Mucosa of rectum (tissue), 2 donors: Measurements from ENCODE around the gene CYTH4.
A peak's percentile ranks its signal among the peaks of the same experiment; 100 is the strongest.

ENCODE experiments used
- H3K27ac ChIP-seq, 2 donors: one replicate each; pipeline ENCODE4 v1.7.0; 2013; ENCODE audit warnings: inconsistent platforms in 2 of 2, low read depth in 2 of 2, low read length in 2 of 2
- H3K27me3 ChIP-seq, 2 donors: one replicate each; pipeline ENCODE4 v1.7.0; 2013; ENCODE audit warnings: low read length in 2 of 2; ENCODE audit not compliant: control insufficient read depth in 2 of 2, insufficient read depth in 2 of 2
- H3K36me3 ChIP-seq, 2 donors: one replicate each; pipeline ENCODE4 v1.7.0; 2013; ENCODE audit warnings: low read length in 2 of 2; ENCODE audit not compliant: control insufficient read depth in 2 of 2, insufficient read depth in 2 of 2
- H3K4me1 ChIP-seq, 2 donors: one replicate each; pipeline ENCODE4 v1.7.0; 2013; ENCODE audit warnings: low read length in 2 of 2, mild to moderate bottlenecking in 1 of 2; ENCODE audit not compliant: control insufficient read depth in 2 of 2, insufficient read depth in 2 of 2
- H3K4me3 ChIP-seq, 2 donors: one replicate each; pipeline ENCODE4 v1.7.0; 2013; ENCODE audit warnings: low read length in 2 of 2
- H3K9ac ChIP-seq, 2 donors: one replicate each; pipeline ENCODE4 v1.7.0; 2013; ENCODE audit warnings: low read length in 2 of 2, low read depth in 1 of 2, mild to moderate bottlenecking in 1 of 2
- H3K9me3 ChIP-seq, 2 donors: one replicate each; pipeline ENCODE4 v1.7.0; 2013; ENCODE audit warnings: low read length in 2 of 2; ENCODE audit not compliant: control insufficient read depth in 2 of 2
- donor health status: healthy.
- donor health status: Normal muscosa, but diverticular disease.

Gene CYTH4

GRCh38 chr22:37270928-37271650 is 11.2 kb upstream of the CYTH4 start:
- peaks cover 0 to 7% of the 10 kb centered on the region in 2 donors for H3K4me1 ChIP-seq
- no peak overlapping the region for H3K4me3 ChIP-seq
- H3K36me3 ChIP-seq, result no peaks in the 10 kb centered on the region
- H3K9ac ChIP-seq, result no peak overlapping the region
- H3K27me3 ChIP-seq, result peaks cover 0 to 2% of the 10 kb centered on the region in 2 donors
- H3K27ac ChIP-seq, result no peak overlapping the region
- no peaks in the 10 kb centered on the region for H3K9me3 ChIP-seq

GRCh38 chr22:37273126-37273845 is 9.0 kb upstream of the CYTH4 start:
- Histone ChIP-seq H3K4me1 (peaks cover 0 to 4% of the 10 kb centered on the region in 2 donors), H3K27me3 (peaks cover 0 to 2% of the 10 kb centered on the region in 2 donors), H3K36me3 (no peaks in the 10 kb centered on the region), H3K9me3 (no peaks in the 10 kb centered on the region), H3K27ac (no peak overlapping the region), H3K9ac (no peak overlapping the region), H3K4me3 (no peak overlapping the region)

DNA sequence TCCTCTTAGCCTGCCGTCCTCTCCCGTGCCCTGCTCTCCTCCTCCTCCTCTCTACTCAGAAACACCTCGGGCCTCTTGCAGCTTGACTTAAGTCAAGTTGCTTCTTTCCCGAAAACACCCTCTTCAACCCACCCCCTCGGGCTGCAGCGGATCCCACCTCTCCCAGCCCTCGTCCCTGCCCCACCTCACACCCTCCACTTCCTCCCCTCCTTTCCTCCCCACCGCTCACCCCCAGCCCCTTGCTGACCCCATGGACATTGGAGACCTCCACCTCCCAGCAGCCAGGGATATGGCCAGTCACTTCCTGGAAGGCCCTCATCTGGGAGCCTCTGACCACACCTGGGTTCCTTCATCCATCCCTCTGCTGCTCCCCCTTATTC is 8.5 kb upstream of the CYTH4 start:
- no peaks in the 10 kb centered on the region for H3K36me3 ChIP-seq
- H3K4me3 ChIP-seq, result no peak overlapping the region
- no peaks in the 10 kb centered on the region for H3K9me3 ChIP-seq
- H3K27ac ChIP-seq, result peak overlapping the region in 1 of 2 donors; percentile 4
- peaks cover 0 to 4% of the 10 kb centered on the region in 2 donors for H3K4me1 ChIP-seq
- peaks cover 2% of the 10 kb centered on the region in 2 donors for H3K27me3 ChIP-seq
- no peak overlapping the region for H3K9ac ChIP-seq

DNA sequence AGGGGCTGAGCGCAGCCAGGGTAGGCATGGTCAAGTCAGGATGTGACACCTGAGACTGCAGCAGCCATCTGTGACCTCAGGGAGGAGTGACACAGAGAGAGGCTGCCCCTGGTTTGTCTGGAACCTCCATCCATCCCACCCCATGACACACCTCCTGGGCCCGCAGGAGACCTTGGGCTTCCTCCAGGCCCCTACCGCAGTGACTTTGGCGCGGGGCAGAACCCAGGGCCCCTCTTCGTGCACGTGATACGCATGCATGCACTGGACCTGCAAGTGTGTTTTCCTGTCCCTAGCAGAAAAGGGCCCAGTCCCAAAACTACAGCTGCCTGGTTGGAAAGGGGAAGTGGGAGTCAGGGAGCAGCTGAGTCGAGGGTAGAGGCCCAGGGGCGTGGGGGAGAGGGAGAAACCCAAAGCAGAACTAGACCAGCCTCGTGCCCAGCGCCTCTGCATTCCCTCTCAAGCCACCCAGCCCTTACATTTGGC is 7.9 kb upstream of the CYTH4 start:
- Histone ChIP-seq H3K9me3 (no peaks in the 10 kb centered on the region), H3K4me1 (peaks cover 0 to 4% of the 10 kb centered on the region in 2 donors), H3K27me3 (peaks cover 2% of the 10 kb centered on the region in 2 donors), H3K9ac (no peak overlapping the region), H3K27ac (peak overlapping the region; percentile 22 to 28), H3K4me3 (no peak overlapping the region), H3K36me3 (no peaks in the 10 kb centered on the region)

DNA sequence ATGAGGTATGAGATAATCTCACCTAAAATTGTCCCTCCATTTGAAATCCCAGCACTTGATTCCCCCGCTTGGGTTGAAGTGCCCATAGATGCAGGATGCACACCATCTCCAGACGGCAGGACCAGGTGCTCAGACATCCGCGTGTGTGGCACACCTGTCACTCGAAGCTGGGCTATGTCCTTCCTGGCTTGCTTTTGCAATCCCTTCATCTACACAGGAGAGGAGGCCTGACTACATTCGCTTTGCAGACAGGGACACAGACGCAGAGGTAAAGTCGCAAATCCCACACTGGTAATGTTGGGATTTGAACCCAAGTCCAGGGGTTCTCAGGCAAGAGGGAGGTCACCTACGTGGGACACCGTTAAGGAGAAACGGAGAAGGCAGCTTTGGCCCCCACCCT is 7.2 kb upstream of the CYTH4 start:
- Histone ChIP-seq H3K36me3 (no peaks in the 10 kb centered on the region), H3K9ac (no peak overlapping the region), H3K27ac (peak overlapping the region; percentile 22 to 28), H3K4me3 (no peak overlapping the region), H3K27me3 (peaks cover 2% of the 10 kb centered on the region in 2 donors), H3K9me3 (no peaks in the 10 kb centered on the region), H3K4me1 (peaks cover 0 to 4% of the 10 kb centered on the region in 2 donors)

- no peak overlapping the region for H3K4me3 ChIP-seq
- H3K9ac ChIP-seq, result no peak overlapping the region
- peaks cover 2% of the 10 kb centered on the region in 2 donors for H3K27me3 ChIP-seq
- no peaks in the 10 kb centered on the region for H3K9me3 ChIP-seq
- no peak overlapping the region for H3K27ac ChIP-seq
- H3K36me3 ChIP-seq, result no peaks in the 10 kb centered on the region
- peaks cover 0 to 4% of the 10 kb centered on the region in 2 donors for H3K4me1 ChIP-seq
Observed at GRCh38 chr22:37275622-37276021, 6.7 kb upstream of the CYTH4 start.

GRCh38 chr22:37276776-37277175 is 5.5 kb upstream of the CYTH4 start:
- Histone ChIP-seq H3K4me3 (no peak overlapping the region), H3K27me3 (peaks cover 2% of the 10 kb centered on the region in 2 donors), H3K9me3 (no peaks in the 10 kb centered on the region), H3K27ac (no peak overlapping the region), H3K36me3 (no peaks in the 10 kb centered on the region), H3K4me1 (peaks cover 0 to 4% of the 10 kb centered on the region in 2 donors), H3K9ac (no peak overlapping the region)

GRCh38 chr22:37277384-37277783 is 4.9 kb upstream of the CYTH4 start:
- Histone ChIP-seq H3K36me3 (no peaks in the 10 kb centered on the region), H3K4me1 (peaks cover 0 to 4% of the 10 kb centered on the region in 2 donors), H3K27ac (no peak overlapping the region), H3K9me3 (no peaks in the 10 kb centered on the region), H3K27me3 (peaks cover 2% of the 10 kb centered on the region in 2 donors), H3K9ac (no peak overlapping the region), H3K4me3 (no peak overlapping the region)

- H3K4me3 ChIP-seq, result no peak overlapping the region
- no peak overlapping the region for H3K9ac ChIP-seq
- H3K36me3 ChIP-seq, result no peaks in the 10 kb centered on the region
- H3K4me1 ChIP-seq, result peaks cover 0 to 2% of the 10 kb centered on the region in 2 donors
- H3K27ac ChIP-seq, result no peak overlapping the region
- no peaks in the 10 kb centered on the region for H3K9me3 ChIP-seq
- peaks cover 2 to 8% of the 10 kb centered on the region in 2 donors for H3K27me3 ChIP-seq
Observed at GRCh38 chr22:37278261-37278660, 4.0 kb upstream of the CYTH4 start.
